GM19193 (cell line): Measurements from ENCODE around the gene ASCC1.

Experiments used
- POLR2A ChIP-seq: IDR thresholded peaks from 4 replicates; pipeline ENCODE4 v1.6.1; 2011; ENCODE audit not compliant: insufficient read depth, insufficient read length; ENCODE audit errors: extremely low read depth

ASCC1 gene

GRCh38 chr10:72126184-72126871 lies 89.7 kb downstream of the ASCC1 start:
- no peak for TF ChIP-seq POLR2A

GRCh38 chr10:72124989-72125388 lies 91.1 kb downstream of the ASCC1 start:
- no peak for TF ChIP-seq POLR2A

- TF ChIP-seq POLR2A = no peak
These were observed 91.7 kb downstream of the ASCC1 start for GRCh38 chr10:72124381-72124780.

GRCh38 chr10:72123616-72124015 lies 92.5 kb downstream of the ASCC1 start:
- no peak for TF ChIP-seq POLR2A

GRCh38 chr10:72122221-72122620 lies 93.9 kb downstream of the ASCC1 start:
- no peak for TF ChIP-seq POLR2A

- no peak for TF ChIP-seq POLR2A
These were observed 94.7 kb downstream of the ASCC1 start for GRCh38 chr10:72121389-72121788.

GRCh38 chr10:72116372-72116771 lies 99.7 kb downstream of the ASCC1 start:
- TF ChIP-seq POLR2A = no peak

GRCh38 chr10:72114706-72115450 lies 101.2 kb downstream of the ASCC1 start:
- no peak for TF ChIP-seq POLR2A

GRCh38 chr10:72110673-72111401 lies 105.2 kb downstream of the ASCC1 start:
- no peak for TF ChIP-seq POLR2A

- TF ChIP-seq POLR2A = no peak
These were observed 106.4 kb downstream of the ASCC1 start for GRCh38 chr10:72109636-72110157.

GRCh38 chr10:72108830-72109635 lies 107.0 kb downstream of the ASCC1 start:
- no peak for TF ChIP-seq POLR2A

GRCh38 chr10:72107325-72108003 lies 108.6 kb downstream of the ASCC1 start:
- no peak for TF ChIP-seq POLR2A

- TF ChIP-seq POLR2A = no peak
These were observed 109.2 kb downstream of the ASCC1 start for GRCh38 chr10:72106896-72107295.
